ENCODE results near the gene DNAH17. TPM values are rescaled to one million over a fixed set of nuclear protein-coding genes. Genes with fewer than 3 reads are reported as not detected.
A peak's percentile ranks its signal among the peaks of the same experiment; 100 is the strongest.

The DNAH17 gene
- total RNA-seq, 2 donors from 2014 or later: 0.13 to 0.64 TPM

GRCh38 chr17:78541488-78542206, 35.5 kb downstream of the DNAH17 start:
- no peak overlapping the region for H3K27ac ChIP-seq (ENCODE audit: low read depth, low read length)
- Mint-ChIP-seq H3K4me3 (no peak overlapping the region), H3K27ac (no peak overlapping the region), H3K4me1 (peaks cover 9% of the 10 kb centered on the region), H3K9me3 (no peaks in the 10 kb centered on the region), H3K27me3 (ENCODE audit: insufficient read depth) (no peaks in the 10 kb centered on the region), H3K36me3 (ENCODE audit: low read depth) (no peaks in the 10 kb centered on the region)
- no peak overlapping the region for H3K4me3 ChIP-seq (ENCODE audit: low read length)
- H3K36me3 ChIP-seq (ENCODE audit: control insufficient read depth, insufficient read depth, low read length): no peaks in the 10 kb centered on the region
- peaks cover 7% of the 10 kb centered on the region for H3K4me1 ChIP-seq (ENCODE audit: control insufficient read depth, insufficient read depth, low read length)
- H3K9me3 ChIP-seq (ENCODE audit: control insufficient read depth, low read length): no peaks in the 10 kb centered on the region
- H3K9ac ChIP-seq (ENCODE audit: extremely low read depth, low read length, poor library complexity, severe bottlenecking): no peak overlapping the region
- TF ChIP-seq CTCF (conservative IDR thresholded peaks at IDR 0.05): no peak
- 73 to 80% methylated on average over 4 to 7 of the region's 7 CpGs for WGBS, 2 experiments (ENCODE audit: insufficient coverage in 1 of 2, insufficient read length in 1 of 2)
- H3K27me3 ChIP-seq (ENCODE audit: control insufficient read depth, insufficient read depth, low read length, poor library complexity, severe bottlenecking): no peaks in the 10 kb centered on the region
- peak; percentile 49 for DNase-seq

- peak; percentile 31 for DNase-seq
- no peaks in the 10 kb centered on the region for H3K36me3 Mint-ChIP-seq (ENCODE audit: low read depth)
- no peak overlapping the region for H3K4me3 ChIP-seq (ENCODE audit: low read length)
- H3K27ac Mint-ChIP-seq: no peak overlapping the region
- TF ChIP-seq CTCF (conservative IDR thresholded peaks at IDR 0.05): no peak
- no peaks in the 10 kb centered on the region for H3K9me3 Mint-ChIP-seq
- peaks cover 9% of the 10 kb centered on the region for H3K4me1 Mint-ChIP-seq
- H3K36me3 ChIP-seq (ENCODE audit: control insufficient read depth, insufficient read depth, low read length): no peaks in the 10 kb centered on the region
- peaks cover 7% of the 10 kb centered on the region for H3K4me1 ChIP-seq (ENCODE audit: control insufficient read depth, insufficient read depth, low read length)
- 95% methylated on average over 11 of the region's 11 CpGs for WGBS, 2 experiments (ENCODE audit: insufficient coverage in 1 of 2, insufficient read length in 1 of 2)
- H3K9me3 ChIP-seq (ENCODE audit: control insufficient read depth, low read length): no peaks in the 10 kb centered on the region
- H3K9ac ChIP-seq (ENCODE audit: extremely low read depth, low read length, poor library complexity, severe bottlenecking): no peak overlapping the region
- H3K27me3 Mint-ChIP-seq (ENCODE audit: insufficient read depth): no peaks in the 10 kb centered on the region
- no peak overlapping the region for H3K27ac ChIP-seq (ENCODE audit: low read depth, low read length)
- H3K27me3 ChIP-seq (ENCODE audit: control insufficient read depth, insufficient read depth, low read length, poor library complexity, severe bottlenecking): no peaks in the 10 kb centered on the region
- no peak overlapping the region for H3K4me3 Mint-ChIP-seq
Observed at GRCh38 chr17:78539781-78540180, 37.4 kb downstream of the DNAH17 start.

GRCh38 chr17:78538033-78538776, 39.0 kb downstream of the DNAH17 start:
- Histone ChIP-seq H3K27ac (ENCODE audit: low read depth, low read length) (no peak overlapping the region), H3K27me3 (ENCODE audit: control insufficient read depth, insufficient read depth, low read length, poor library complexity, severe bottlenecking) (no peaks in the 10 kb centered on the region), H3K9ac (ENCODE audit: extremely low read depth, low read length, poor library complexity, severe bottlenecking) (no peak overlapping the region), H3K4me3 (ENCODE audit: low read length) (no peak overlapping the region), H3K9me3 (ENCODE audit: control insufficient read depth, low read length) (no peaks in the 10 kb centered on the region), H3K36me3 (ENCODE audit: control insufficient read depth, insufficient read depth, low read length) (no peaks in the 10 kb centered on the region), H3K4me1 (ENCODE audit: control insufficient read depth, insufficient read depth, low read length) (peaks cover 7% of the 10 kb centered on the region)
- peak; percentile 52 for DNase-seq
- TF ChIP-seq CTCF (conservative IDR thresholded peaks at IDR 0.05): no peak
- Mint-ChIP-seq H3K36me3 (ENCODE audit: low read depth) (no peaks in the 10 kb centered on the region), H3K9me3 (no peaks in the 10 kb centered on the region), H3K27me3 (ENCODE audit: insufficient read depth) (no peaks in the 10 kb centered on the region), H3K4me3 (no peak overlapping the region), H3K27ac (peak overlapping the region; percentile 8), H3K4me1 (peaks cover 9% of the 10 kb centered on the region)
- WGBS, 2 experiments (ENCODE audit: insufficient coverage in 1 of 2, insufficient read length in 1 of 2): 84 to 90% methylated on average over 5 to 10 of the region's 10 CpGs

Measured in endodermal cell (in vitro differentiated cells).